HepG2 (cell line): ENCODE data around the gene GPR33. TPM values are rescaled to one million over a fixed set of nuclear protein-coding genes. Genes with fewer than 3 reads are reported as not detected.

ENCODE experiments used
- CBX2 ChIP-seq, 2 experiments: fragments of 200-600 bp in 1 of 2; sonication (generic); formaldehyde crosslinking in 1 of 2; IDR thresholded peaks; 2 replicates each; pipeline versions ENCODE4 v1.7.0 to v1.8.1; 2018 to 2022; ENCODE audit warnings: low read depth in 2 of 2, low read length in 1 of 2, mild to moderate bottlenecking in 1 of 2, missing genetic modification reagents in 1 of 2
- CSRNP1 ChIP-seq: sonication (generic); formaldehyde crosslinking; IDR thresholded peaks from 2 replicates; pipeline ENCODE4 v1.8.1; 2023; ENCODE audit warnings: mild to moderate bottlenecking, missing genetic modification reagents
- KAT7 ChIP-seq: IDR thresholded peaks from 2 replicates; pipeline ENCODE4 v1.6.1; 2018; ENCODE audit warnings: borderline replicate concordance, missing compliant biosample characterization
- MEIS1 ChIP-seq: sonication (generic); formaldehyde crosslinking; IDR thresholded peaks from 2 replicates; pipeline ENCODE4 v1.9.0; 2021; ENCODE audit warnings: mild to moderate bottlenecking, missing genetic modification reagents, moderate library complexity, borderline replicate concordance
- MTF2 ChIP-seq: sonication (generic); formaldehyde crosslinking; IDR thresholded peaks from 2 replicates; pipeline ENCODE4 v1.5.0; 2020; ENCODE audit warnings: missing genetic modification reagents, borderline replicate concordance
- NFKBIZ ChIP-seq: IDR thresholded peaks from 2 replicates; pipeline ENCODE4 v1.6.1; 2018; ENCODE audit warnings: missing genetic modification reagents, missing compliant biosample characterization
- NR0B2 ChIP-seq: sonication (generic); formaldehyde crosslinking; IDR thresholded peaks from 2 replicates; pipeline ENCODE4 v1.4.0; 2020; ENCODE audit warnings: mild to moderate bottlenecking, missing genetic modification reagents
- RAD51 ChIP-seq: fragments of 450-650 bp; IDR thresholded peaks from 2 replicates; pipeline ENCODE4 v1.6.1; 2016; ENCODE audit warnings: borderline replicate concordance
- RXRA ChIP-seq: sonication (generic); formaldehyde crosslinking; IDR thresholded peaks from 2 replicates; pipeline ENCODE4 v1.5.1; 2020; ENCODE audit warnings: missing genetic modification reagents
- SRSF4 ChIP-seq: fragments of 200-400 bp; formaldehyde crosslinking; IDR thresholded peaks from one replicate; pipeline ENCODE4 v1.6.1; 2018; ENCODE audit warnings: mild to moderate bottlenecking, low read depth, low read length, moderate library complexity; ENCODE audit not compliant: poor library complexity, severe bottlenecking
- THAP8 ChIP-seq: sonication (generic); formaldehyde crosslinking; IDR thresholded peaks from 2 replicates; pipeline ENCODE4 v1.5.1; 2020; ENCODE audit warnings: missing genetic modification reagents, mild to moderate bottlenecking, borderline replicate concordance
- ZFP91 ChIP-seq: sonication (generic); formaldehyde crosslinking; IDR thresholded peaks from 2 replicates; pipeline ENCODE4 v1.9.0; 2022; ENCODE audit warnings: missing genetic modification reagents, mild to moderate bottlenecking, borderline replicate concordance
- ZNF138 ChIP-seq: sonication (generic); formaldehyde crosslinking; IDR thresholded peaks from 2 replicates; pipeline ENCODE4 v1.5.0; 2020; ENCODE audit warnings: mild to moderate bottlenecking, low read depth, missing genetic modification reagents
- ZNF33A ChIP-seq: sonication (generic); formaldehyde crosslinking; IDR thresholded peaks from 2 replicates; pipeline ENCODE4 v1.5.1; 2020; ENCODE audit warnings: missing genetic modification reagents, mild to moderate bottlenecking, moderate library complexity, borderline replicate concordance
- ZNF552 ChIP-seq: sonication (generic); formaldehyde crosslinking; IDR thresholded peaks from 2 replicates; pipeline ENCODE4 v1.9.0; 2022; ENCODE audit warnings: missing genetic modification reagents, mild to moderate bottlenecking, borderline replicate concordance
- ZNF557 ChIP-seq: sonication (generic); formaldehyde crosslinking; IDR thresholded peaks from 2 replicates; pipeline ENCODE4 v1.4.0; 2020; ENCODE audit warnings: missing genetic modification reagents
- ZNF577 ChIP-seq: sonication (generic); formaldehyde crosslinking; IDR thresholded peaks from 2 replicates; pipeline ENCODE4 v1.4.0; 2020; ENCODE audit warnings: mild to moderate bottlenecking, low read depth, missing genetic modification reagents, borderline replicate concordance
- polyA plus RNA-seq, 8 experiments: library from polyadenylated mRNA; depleted of rRNA in 3 of 8; stranded (reverse) in 7 of 8; unstranded in 1 of 8; fragments of >200 nt; fragmentation: Illumina TruSeq in 4 of 8; extraction: Trizol in 4 of 8; gene quantifications; 2 replicates each; pipeline versions ENCODE4 v1.2.1 to v1.2.3, GENCODE V29; 2011 to 2016; ENCODE audit warnings: low read depth in 4 of 8, missing spikeins in 1 of 8, mixed read lengths in 1 of 8; ENCODE audit not compliant: insufficient read depth in 1 of 8
- total RNA-seq, 5 experiments: library from RNA; depleted of rRNA; stranded (reverse); fragments of >200 nt; fragmentation: Illumina TruSeq; extraction: Trizol; gene quantifications; 2 replicates each; pipeline ENCODE4 v1.2.3, GENCODE V29; 2016; ENCODE audit warnings: low read depth in 1 of 5

Gene GPR33
- total and polyA plus RNA-seq, 2 of the 13 experiments (the other 11 are each of a cell fraction or from before 2014, with no cell fraction given): not detected

GRCh38 chr14:31457665-31458659, 29.9 kb downstream of the GPR33 start (continued):
- TF ChIP-seq MTF2 (peak; percentile 84; the same call in 1 of the 2 replicates), ZNF557 (no peak), NR0B2 (CRISPR knock-in tag) (no peak), NFKBIZ (CRISPR knock-in tag) (no peak), MEIS1 (peak; percentile 64; the same call in 1 of the 2 replicates), ZFP91 (CRISPR knock-in tag) (no peak), SRSF4 (no peak), RAD51 (no peak), ZNF33A (CRISPR knock-in tag) (no peak; the same call in 1 of the 2 replicates), RXRA (CRISPR knock-in tag) (no peak), ZNF577 (CRISPR knock-in tag) (no peak), ZNF138 (CRISPR knock-in tag) (no peak), CSRNP1 (CRISPR knock-in tag) (no peak), THAP8 (CRISPR knock-in tag) (no peak), CBX2 (IDR thresholded peaks at IDR 0.05; ENCODE audit: low read depth, low read length) (peak; percentile 87; the same call in 1 of the 2 replicates), CBX2 (CRISPR knock-in tag; IDR thresholded peaks at IDR 0.05; ENCODE audit: low read depth) (no peak), KAT7 (no peak), ZNF552 (CRISPR knock-in tag) (no peak)
